GM18870 (cell line): ENCODE data around the gene SBNO2.

Experiments
- ATAC-seq: cut with Tn5 transposase; IDR thresholded peaks from one replicate; pipeline ENCODE4 v1.9.1; 2021; ENCODE audit warnings: moderate library complexity; ENCODE audit not compliant: unreplicated experiment

The SBNO2 gene

GRCh38 chr19:1169411-1169791 is 4.7 kb downstream of the SBNO2 start:
- no peak for ATAC-seq

DNA sequence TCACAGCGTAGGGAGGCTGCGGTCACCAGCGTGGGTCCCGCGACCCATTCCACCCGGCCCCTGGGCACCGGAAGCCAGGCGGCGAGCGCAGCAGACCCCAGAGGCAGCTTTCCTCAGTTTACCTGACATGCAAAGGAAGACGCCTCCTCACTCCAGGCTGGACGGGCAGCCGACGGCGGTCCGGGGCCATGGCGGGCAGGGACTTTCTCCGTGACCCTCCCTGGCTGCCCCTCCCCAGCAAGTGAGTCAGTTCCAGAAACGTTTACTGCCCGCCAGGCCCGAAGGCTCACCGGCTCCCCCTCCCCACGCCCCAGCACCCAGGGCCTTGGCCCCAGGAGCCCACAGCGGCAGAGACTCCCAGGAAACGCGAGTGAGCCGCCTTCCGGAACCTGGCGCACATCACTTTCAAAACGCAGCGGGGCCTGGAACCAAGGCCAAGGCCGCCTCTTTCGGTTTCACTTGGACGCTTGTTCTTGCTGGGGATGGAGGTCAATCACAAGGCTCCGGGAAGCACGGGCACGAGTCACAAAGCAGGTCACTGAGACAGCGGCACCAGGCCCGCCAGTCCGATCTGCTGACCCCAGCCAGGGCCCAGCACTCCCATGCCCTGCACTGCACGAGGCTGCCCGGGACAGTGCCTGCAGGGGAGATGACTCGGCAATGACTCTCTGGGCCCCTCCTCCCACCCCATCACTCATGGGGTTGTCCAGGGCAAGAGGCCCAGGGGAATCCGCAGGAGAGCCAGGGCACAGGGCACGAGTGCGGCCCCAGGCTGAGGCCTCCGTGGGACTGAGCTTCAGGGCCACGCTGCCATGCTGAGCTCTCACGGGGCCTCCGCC is 5.3 kb downstream of the SBNO2 start:
- no peak for ATAC-seq

- no peak for ATAC-seq
Measured at GRCh38 chr19:1167687-1168571, 6.1 kb downstream of the SBNO2 start.

DNA sequence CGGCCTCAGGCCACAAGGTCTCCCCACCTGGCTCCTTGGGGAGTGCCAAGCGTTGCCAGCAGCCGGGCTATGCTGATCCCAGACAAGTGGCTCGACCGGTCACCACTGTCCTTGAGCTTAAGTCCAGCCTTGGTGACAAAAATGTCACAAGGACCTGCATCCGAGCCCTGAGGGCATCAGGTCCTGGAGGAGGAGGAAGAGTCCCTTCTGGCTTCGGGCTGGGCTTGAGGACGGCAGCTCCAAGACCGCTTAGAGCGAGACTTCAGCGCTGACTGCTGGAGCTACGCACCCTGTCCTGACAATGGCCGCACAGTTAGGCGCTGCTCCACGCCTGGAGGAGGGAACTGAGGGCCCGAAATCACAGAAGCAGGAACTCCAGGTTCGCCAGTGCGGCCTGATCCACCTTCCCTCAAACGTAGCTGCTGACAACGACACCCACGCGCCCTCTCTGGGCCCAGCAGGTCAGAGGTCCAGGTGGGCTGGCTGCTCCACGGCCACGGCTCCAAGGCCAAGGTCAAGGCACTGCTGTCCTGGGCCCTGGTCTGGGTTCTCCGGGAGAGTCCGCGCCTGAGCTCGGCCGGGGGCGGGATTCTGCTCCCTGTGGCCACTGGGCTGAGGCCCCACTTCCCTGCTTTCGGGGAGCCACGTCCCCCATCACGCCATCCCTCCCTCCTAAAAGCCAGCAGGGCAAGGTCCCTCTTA is 7.0 kb downstream of the SBNO2 start:
- ATAC-seq, result no peak

- ATAC-seq, result no peak
Measured at GRCh38 chr19:1164684-1165531, 9.2 kb downstream of the SBNO2 start.

GRCh38 chr19:1163934-1164683 is 10.0 kb downstream of the SBNO2 start:
- no peak for ATAC-seq

DNA sequence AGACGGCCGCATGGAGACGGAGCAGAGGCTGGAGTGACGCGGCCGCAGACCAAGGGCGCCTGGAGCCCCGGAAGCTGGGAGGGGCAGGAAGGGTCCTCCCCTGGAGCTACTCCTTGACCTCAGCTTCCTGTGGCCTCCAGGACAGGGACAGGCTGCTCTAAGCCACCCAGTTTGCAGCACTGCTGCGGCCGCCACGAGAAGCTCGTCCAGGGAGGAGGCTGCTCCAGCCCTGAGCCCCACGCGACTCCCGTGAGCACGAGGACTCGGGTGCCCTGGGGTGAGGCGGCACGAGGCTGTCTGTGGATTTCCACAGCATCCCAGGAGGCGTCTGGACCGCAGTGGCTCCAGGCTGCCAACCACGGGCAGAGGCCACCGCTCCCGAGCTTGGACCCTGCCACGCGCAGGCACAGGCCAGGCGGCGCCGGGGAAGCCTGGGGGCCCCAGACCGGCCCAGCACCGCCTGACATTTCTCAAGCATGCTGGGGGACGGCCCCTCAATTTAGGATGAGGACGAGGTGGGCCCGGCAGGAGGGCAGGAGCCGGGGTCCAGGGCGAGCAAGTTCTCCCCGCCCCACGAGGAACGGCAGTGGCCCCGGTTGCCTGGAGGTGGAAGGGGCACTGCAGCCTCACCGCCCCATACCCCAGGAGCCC is 10.7 kb downstream of the SBNO2 start:
- no peak for ATAC-seq

DNA sequence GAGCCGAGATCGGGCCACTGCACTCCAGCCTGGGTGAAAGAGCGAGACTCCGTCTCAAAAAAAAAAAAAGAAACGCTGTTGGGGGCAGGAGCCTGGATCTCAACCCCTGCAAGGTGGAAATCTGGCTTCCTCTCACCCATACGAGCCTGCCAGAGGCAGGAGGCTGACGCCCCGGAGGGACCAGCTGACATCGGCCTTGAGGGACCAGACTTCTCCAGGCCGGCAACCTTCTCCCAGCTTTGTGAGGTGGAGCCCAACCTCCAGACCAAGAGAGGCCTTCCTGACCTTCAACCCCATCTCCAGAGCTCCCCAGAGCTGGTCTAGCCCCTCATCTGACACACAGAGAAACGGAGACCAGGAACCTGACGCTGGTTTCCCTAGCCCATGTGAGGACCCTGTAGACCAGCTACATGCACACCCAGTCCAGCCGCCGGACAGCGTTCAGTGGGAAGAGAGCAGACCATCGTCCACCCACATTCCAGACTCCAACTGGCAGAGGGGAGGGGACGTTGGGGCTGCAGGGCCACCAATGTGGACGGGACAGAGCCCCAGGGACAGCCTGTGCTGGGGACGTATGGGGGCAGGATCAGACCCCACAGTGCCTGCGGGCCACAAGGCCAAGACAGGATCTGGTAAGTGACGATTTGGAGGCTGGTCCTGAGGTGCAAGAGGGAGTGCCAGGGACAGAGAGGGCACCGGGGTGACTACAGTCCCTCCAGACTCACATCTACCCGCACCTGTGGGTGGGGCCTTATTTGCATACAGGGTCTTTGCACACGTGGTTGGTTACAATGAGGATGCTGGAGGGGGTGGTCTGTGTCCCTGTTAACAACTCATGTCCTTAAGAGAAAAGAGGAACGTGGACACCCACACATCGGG is 11.4 kb downstream of the SBNO2 start:
- ATAC-seq, result no peak

DNA sequence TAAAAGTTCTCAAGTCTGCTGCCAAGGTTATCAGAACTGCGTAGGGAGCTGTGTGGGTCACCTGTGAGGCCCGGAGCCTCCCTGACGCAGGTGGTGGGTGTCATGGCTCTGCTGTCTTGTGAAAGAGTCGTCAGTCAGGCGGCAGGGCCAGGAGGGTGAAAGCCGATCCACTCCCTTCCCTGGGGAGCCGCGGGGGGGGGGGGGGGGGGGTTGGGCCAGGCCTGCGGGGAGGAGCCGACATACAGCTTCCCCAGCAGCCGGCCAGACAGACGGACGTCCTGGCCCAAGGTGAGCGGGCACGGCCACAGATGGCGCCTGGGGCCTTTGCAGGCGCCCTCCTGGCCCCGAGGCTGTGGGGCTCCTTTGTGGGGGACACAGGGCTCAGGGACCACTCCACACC is 12.4 kb downstream of the SBNO2 start:
- no peak for ATAC-seq

DNA sequence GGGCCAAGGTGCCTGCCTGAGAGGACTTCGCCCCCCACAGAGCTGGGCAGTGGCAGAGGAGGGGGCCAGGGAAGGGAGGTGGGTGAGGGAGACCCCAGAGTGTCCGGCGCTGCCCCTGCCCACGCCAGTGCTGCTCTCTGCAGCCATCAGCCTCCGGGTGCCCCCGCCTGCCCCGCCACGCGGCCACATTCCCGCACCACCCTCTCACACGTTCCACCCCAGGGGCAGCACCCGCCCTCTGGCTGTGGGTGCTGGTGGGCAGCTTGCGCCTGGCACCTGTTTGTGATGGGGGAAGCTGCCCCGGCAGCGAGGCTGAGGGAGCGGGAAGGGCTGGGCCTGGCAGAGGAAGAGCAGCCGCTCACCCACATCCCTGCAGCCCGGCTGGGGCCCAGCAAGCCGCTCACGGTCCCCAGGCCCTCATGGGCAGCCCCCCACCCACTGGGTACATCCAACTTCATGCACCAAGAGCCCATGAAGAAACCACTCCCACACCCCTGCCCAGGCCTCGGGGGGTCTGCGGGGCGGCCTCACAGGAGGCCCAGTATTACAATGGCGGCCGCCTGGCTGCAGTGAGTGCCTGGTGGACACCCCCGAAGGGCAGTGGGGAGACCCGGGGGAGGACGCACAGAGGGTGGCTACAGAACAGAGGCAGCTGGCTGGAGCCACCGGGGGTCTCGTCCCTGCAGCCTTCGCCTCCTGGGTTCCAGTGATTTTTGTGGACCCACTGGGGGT is 14.0 kb downstream of the SBNO2 start:
- no peak for ATAC-seq

- no peak for ATAC-seq
Measured at GRCh38 chr19:1158885-1159448, 15.1 kb downstream of the SBNO2 start.

DNA sequence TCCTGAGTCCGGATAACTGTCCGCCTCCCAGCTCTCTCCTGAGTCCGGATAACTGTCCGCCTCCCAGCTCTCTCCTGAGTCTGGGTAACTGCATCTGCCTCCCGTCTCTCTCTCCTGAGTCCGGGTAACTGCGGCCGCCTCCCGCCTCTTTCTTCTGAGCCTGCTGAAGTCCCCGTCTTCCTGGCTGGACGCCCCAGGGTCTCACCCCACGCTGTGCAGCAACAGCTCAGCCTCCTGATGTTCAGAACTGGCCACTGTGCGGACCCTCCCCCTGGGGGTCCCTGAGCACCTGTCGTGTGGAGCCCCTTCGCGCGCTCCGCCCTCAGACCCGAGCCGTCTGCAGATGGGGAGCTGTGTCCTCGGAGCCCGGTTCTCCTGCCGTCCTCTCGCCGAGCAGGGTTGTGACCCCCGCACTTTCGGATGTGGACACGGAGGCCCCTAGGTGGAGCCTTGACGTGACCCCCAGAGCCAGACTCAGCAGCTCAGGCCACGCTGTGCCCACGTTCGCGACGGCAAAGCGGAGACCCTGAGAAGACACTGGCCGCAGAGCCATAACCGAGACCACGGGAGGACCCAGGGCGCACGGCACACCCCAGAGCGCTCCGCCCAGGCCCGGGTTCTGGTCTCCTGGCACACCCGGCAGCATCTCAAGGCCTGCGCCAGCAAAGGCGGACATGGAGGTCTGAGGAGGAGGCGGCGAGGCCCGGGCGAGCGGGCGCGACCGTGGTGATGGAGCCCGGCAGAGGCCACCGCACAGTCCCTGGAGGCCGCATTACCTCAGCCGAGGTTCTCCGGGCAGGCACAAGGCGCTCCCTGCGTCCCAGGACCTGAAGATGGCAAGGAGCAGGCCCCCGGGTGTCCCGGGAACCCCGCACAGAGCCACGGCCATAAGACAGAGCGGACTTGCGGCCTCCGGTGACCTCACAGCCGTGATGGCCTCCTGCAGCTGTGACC is 15.9 kb downstream of the SBNO2 start:
- ATAC-seq, result no peak

GRCh38 chr19:1156830-1157615 is 17.0 kb downstream of the SBNO2 start:
- ATAC-seq, result no peak

DNA sequence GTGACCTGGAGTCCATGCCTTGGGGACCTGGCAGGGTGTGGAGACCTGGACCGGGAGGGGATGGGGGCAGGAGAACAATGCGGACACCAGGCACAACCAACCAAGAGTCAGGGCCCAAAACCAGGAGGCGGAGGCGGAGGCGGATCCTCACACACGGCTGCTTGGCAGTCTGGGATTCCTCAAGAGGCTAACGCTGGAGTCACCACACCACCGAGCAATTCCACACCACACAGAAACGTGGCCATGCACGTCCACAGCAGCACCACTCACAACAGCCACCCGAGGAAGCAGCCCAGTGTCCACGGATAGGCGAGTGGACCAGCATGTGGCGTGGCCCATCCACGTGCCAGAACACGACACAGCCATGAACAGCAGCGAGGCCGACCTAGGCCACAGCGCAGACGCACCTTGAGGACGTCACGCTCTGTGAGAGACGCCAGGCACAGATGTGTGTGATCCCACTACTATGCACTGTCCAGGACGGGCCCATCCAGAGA is 17.7 kb downstream of the SBNO2 start:
- no peak for ATAC-seq
